ELF-1 (cell line): ENCODE measurements around the gene TTC33.
A peak's percentile ranks its signal among the peaks of the same experiment; 100 is the strongest.

Source experiments
- DNase-seq: peaks from one replicate; pipeline ENCODE4 v3.0.0-alpha.2; 2016; ENCODE audit warnings: low read depth, low spot score

The TTC33 gene

GRCh38 chr5:40485021-40485998 is 270.5 kb downstream of the TTC33 start:
- no peak for DNase-seq

- no peak for DNase-seq
Observed at GRCh38 chr5:40484495-40484894, 271.3 kb downstream of the TTC33 start.

GRCh38 chr5:40483316-40483715 is 272.4 kb downstream of the TTC33 start:
- DNase-seq: no peak

- DNase-seq: no peak
Observed at GRCh38 chr5:40481241-40481640, 274.5 kb downstream of the TTC33 start.

GRCh38 chr5:40480392-40480791 is 275.4 kb downstream of the TTC33 start:
- no peak for DNase-seq

- DNase-seq: no peak
Observed at GRCh38 chr5:40479939-40480338, 275.8 kb downstream of the TTC33 start.

GRCh38 chr5:40478766-40479165 is 277.0 kb downstream of the TTC33 start:
- no peak for DNase-seq

- no peak for DNase-seq
Observed at GRCh38 chr5:40477856-40478546, 277.8 kb downstream of the TTC33 start.

- DNase-seq: no peak
Observed at GRCh38 chr5:40475561-40475960, 280.2 kb downstream of the TTC33 start.

- peak; percentile 6 for DNase-seq
Observed at GRCh38 chr5:40474250-40474649, 281.5 kb downstream of the TTC33 start.

- DNase-seq: no peak
Observed at GRCh38 chr5:40465416-40465815, 290.3 kb downstream of the TTC33 start.

GRCh38 chr5:40464511-40464910 is 291.2 kb downstream of the TTC33 start:
- no peak for DNase-seq
